Spleen (tissue), 7 donors: ENCODE measurements around the gene CHRNA4.

Source experiments
- POLR2A ChIP-seq, 3 donors: fragments of 450-650 bp; IDR thresholded peaks; one replicate each; pipeline ENCODE4 v1.5.1; 2017; ENCODE audit warnings: antibody characterized with exemption in 3 of 3, mild to moderate bottlenecking in 1 of 3
- TF ChIP-seq, protein P1 (sequence below), 11 experiments: fragments of 200-600 bp in 7 of 11; fragments of 450-650 bp in 4 of 11; sonication (generic) in 4 of 11; IDR thresholded peaks in 8 of 11; conservative IDR thresholded peaks in 3 of 11; 1 replicate in 7 of 11; 2 replicates in 4 of 11; pipeline versions ENCODE4 v1.4.0 to v1.8.0; 2016 to 2021; ENCODE audit warnings: antibody characterized with exemption in 11 of 11, inconsistent platforms in 4 of 11, mild to moderate bottlenecking in 1 of 11
- donor health status: DM: no; HTN: no; CAD: no; lungs with moderate emphysema.
- donor health status: DM: no; HTN: no; CAD: no.
- donor health status: DM: no; HTN: no; CAD: no.

GRCh38 chr20:63350196-63350595 is 11.0 kb downstream of the CHRNA4 start:
- TF ChIP-seq, protein P1, sequence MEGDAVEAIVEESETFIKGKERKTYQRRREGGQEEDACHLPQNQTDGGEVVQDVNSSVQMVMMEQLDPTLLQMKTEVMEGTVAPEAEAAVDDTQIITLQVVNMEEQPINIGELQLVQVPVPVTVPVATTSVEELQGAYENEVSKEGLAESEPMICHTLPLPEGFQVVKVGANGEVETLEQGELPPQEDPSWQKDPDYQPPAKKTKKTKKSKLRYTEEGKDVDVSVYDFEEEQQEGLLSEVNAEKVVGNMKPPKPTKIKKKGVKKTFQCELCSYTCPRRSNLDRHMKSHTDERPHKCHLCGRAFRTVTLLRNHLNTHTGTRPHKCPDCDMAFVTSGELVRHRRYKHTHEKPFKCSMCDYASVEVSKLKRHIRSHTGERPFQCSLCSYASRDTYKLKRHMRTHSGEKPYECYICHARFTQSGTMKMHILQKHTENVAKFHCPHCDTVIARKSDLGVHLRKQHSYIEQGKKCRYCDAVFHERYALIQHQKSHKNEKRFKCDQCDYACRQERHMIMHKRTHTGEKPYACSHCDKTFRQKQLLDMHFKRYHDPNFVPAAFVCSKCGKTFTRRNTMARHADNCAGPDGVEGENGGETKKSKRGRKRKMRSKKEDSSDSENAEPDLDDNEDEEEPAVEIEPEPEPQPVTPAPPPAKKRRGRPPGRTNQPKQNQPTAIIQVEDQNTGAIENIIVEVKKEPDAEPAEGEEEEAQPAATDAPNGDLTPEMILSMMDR (IDR thresholded peaks at IDR 0.05 in 8 of 11, conservative IDR thresholded peaks at IDR 0.05 in 3 of 11) = no peak
- no peak for TF ChIP-seq POLR2A (IDR thresholded peaks at IDR 0.05)
